ENCODE data around the gene TSSK3. TPM values are rescaled to one million over a fixed set of nuclear protein-coding genes. Genes with fewer than 3 reads are reported as not detected.

The TSSK3 gene
- total RNA-seq, 1 donor from 2014 or later, result 1.6 TPM

- Mint-ChIP-seq H3K4me1 (ENCODE audit: low read depth, unreplicated experiment) (no peaks in the 10 kb centered on the region), H3K9me3 (ENCODE audit: unreplicated experiment) (peaks cover 1% of the 10 kb centered on the region), H3K36me3 (ENCODE audit: unreplicated experiment) (peaks cover 4% of the 10 kb centered on the region), H3K27me3 (ENCODE audit: unreplicated experiment) (peaks cover 9% of the 10 kb centered on the region), H3K4me3 (ENCODE audit: unreplicated experiment) (no peak overlapping the region), H3K27ac (ENCODE audit: unreplicated experiment) (no peak overlapping the region)
- TF ChIP-seq CTCF (IDR thresholded peaks at IDR 0.05; ENCODE audit: partially characterized antibody, unreplicated experiment), result no peak
- no peak for DNase-seq
These were observed 15.3 kb downstream of the TSSK3 start for GRCh38 chr1:32377541-32378220.

- Mint-ChIP-seq H3K27me3 (ENCODE audit: unreplicated experiment) (peaks cover 2% of the 10 kb centered on the region), H3K9me3 (ENCODE audit: unreplicated experiment) (peaks cover 1% of the 10 kb centered on the region), H3K4me3 (ENCODE audit: unreplicated experiment) (no peak overlapping the region), H3K36me3 (ENCODE audit: unreplicated experiment) (no peaks in the 10 kb centered on the region), H3K4me1 (ENCODE audit: low read depth, unreplicated experiment) (no peaks in the 10 kb centered on the region), H3K27ac (ENCODE audit: unreplicated experiment) (no peak overlapping the region)
- TF ChIP-seq CTCF (IDR thresholded peaks at IDR 0.05; ENCODE audit: partially characterized antibody, unreplicated experiment), result no peak
- no peak for DNase-seq
These were observed 17.7 kb downstream of the TSSK3 start for GRCh38 chr1:32380057-32380456.

- Mint-ChIP-seq H3K4me1 (ENCODE audit: low read depth, unreplicated experiment) (no peaks in the 10 kb centered on the region), H3K27me3 (ENCODE audit: unreplicated experiment) (no peaks in the 10 kb centered on the region), H3K27ac (ENCODE audit: unreplicated experiment) (no peak overlapping the region), H3K36me3 (ENCODE audit: unreplicated experiment) (no peaks in the 10 kb centered on the region), H3K9me3 (ENCODE audit: unreplicated experiment) (no peaks in the 10 kb centered on the region), H3K4me3 (ENCODE audit: unreplicated experiment) (no peak overlapping the region)
- DNase-seq, result no peak
- TF ChIP-seq CTCF (IDR thresholded peaks at IDR 0.05; ENCODE audit: partially characterized antibody, unreplicated experiment), result no peak
These were observed 24.5 kb downstream of the TSSK3 start for GRCh38 chr1:32386676-32387392.

- no peak overlapping the region for H3K4me3 Mint-ChIP-seq (ENCODE audit: unreplicated experiment)
- H3K9me3 Mint-ChIP-seq (ENCODE audit: unreplicated experiment), result peaks cover 5% of the 10 kb centered on the region
These were observed 26.3 kb downstream of the TSSK3 start for GRCh38 chr1:32388641-32389040.

More at GRCh38 chr1:32388641-32389040, 26.3 kb downstream of the TSSK3 start:
- no peak for DNase-seq
- no peak overlapping the region for H3K27ac Mint-ChIP-seq (ENCODE audit: unreplicated experiment)
- TF ChIP-seq CTCF (IDR thresholded peaks at IDR 0.05; ENCODE audit: partially characterized antibody, unreplicated experiment), result no peak
- H3K36me3 Mint-ChIP-seq (ENCODE audit: unreplicated experiment), result no peaks in the 10 kb centered on the region
- peaks cover 9% of the 10 kb centered on the region for H3K4me1 Mint-ChIP-seq (ENCODE audit: low read depth, unreplicated experiment)
- peaks cover under 1% of the 10 kb centered on the region for H3K27me3 Mint-ChIP-seq (ENCODE audit: unreplicated experiment)
